Epidermal melanocyte (primary cell): ENCODE data around the gene PDE3B.
"Not testable (repeated sequence)": the region's sequence is repeated elsewhere in the genome, so short reads cannot be mapped to it uniquely, and the experiment has no call there.

Source experiments
- DNase-seq: peaks from one replicate; pipeline ENCODE4 v3.0.0; 2011; ENCODE audit warnings: low spot score; ENCODE audit not compliant: insufficient read length

PDE3B gene

DNA sequence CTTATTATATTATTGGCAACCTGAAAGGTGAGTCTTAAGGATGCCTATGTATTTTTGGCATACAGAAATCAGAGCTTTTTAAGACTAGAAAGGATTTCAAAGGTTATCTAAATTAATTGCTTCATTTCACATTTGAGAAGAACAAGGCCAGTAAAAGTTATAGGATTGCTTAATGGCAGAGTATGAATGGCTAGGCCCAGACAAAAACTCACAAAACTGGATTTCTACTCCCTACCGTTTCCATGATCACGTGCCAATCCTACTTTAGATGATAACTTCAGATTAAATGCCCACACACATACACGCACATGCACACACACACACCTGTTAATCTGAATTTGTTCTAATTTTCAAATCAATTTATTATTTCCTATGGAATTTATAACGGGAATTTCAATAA is 1.8 kb upstream of the PDE3B start:
- DNase-seq: no peak

DNA sequence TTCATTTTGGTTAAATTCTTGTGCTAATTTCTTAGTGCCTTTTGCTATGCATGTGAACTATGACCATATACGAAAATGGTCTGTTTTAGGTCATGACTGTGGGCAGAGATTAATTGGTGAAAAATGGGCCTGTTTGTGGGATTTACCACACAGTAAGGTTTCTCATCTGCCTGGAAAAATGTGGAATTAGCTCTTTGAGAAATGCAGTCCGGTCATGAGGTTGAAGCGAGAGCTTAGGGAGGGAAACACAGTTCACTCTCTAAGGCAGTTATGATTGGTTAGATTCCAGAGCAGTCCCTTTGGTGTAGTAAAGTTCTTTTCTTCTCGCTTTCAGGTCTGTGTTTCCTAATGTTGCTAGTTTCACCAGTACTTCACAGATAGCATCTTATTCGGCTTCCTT is 1.2 kb upstream of the PDE3B start:
- DNase-seq: no peak

DNA sequence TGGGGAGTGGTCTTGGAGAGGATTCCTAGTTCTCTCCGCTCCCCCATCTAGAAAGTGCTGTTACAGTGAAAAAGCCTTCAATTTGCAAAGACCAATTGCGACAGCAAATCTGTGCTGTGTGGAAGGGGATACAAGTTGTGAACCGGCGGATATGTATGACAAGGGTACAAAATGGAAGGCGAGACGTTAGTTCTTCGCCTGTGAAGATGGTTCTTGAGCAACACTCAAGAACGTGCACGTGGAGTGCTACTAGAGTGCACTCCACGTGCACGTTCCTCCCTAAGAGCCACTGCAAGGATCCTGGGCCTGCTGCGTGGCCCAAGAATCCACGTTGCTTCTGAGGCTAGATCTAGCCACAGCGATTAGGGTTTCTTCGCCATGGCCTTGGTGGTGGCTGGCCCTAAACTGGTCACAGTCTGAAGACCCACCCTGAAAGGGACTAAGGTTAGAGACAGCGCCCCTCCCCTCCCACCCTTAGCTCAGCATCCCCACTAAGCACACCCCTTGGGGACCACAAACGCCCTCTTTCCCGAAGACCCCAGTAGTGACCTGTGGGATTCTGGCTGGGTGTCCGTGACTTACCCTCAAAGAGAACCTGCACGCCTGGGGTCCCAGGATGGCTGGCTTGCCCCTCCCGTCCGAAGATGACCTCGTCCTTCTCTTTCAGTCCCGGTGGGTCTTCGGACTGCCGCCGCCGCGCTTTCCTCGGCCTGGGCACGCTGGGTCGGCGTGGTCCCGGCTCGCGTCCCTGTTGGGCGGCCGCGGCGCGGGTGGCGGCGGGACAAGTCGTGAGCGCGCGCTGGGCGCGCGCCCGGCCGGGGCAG is 519 bp upstream of the PDE3B start:
- DNase-seq: no peak

DNA sequence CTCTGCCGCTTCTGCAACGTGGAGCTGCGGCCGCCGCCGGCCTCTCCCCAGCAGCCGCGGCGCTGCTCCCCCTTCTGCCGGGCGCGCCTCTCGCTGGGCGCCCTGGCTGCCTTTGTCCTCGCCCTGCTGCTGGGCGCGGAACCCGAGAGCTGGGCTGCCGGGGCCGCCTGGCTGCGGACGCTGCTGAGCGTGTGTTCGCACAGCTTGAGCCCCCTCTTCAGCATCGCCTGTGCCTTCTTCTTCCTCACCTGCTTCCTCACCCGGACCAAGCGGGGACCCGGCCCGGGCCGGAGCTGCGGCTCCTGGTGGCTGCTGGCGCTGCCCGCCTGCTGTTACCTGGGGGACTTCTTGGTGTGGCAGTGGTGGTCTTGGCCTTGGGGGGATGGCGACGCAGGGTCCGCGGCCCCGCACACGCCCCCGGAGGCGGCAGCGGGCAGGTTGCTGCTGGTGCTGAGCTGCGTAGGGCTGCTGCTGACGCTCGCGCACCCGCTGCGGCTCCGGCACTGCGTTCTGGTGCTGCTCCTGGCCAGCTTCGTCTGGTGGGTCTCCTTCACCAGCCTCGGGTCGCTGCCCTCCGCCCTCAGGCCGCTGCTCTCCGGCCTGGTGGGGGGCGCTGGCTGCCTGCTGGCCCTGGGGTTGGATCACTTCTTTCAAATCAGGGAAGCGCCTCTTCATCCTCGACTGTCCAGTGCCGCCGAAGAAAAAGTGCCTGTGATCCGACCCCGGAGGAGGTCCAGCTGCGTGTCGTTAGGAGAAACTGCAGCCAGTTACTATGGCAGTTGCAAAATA is 816 bp downstream of the PDE3B start:
- DNase-seq: no peak

DNA sequence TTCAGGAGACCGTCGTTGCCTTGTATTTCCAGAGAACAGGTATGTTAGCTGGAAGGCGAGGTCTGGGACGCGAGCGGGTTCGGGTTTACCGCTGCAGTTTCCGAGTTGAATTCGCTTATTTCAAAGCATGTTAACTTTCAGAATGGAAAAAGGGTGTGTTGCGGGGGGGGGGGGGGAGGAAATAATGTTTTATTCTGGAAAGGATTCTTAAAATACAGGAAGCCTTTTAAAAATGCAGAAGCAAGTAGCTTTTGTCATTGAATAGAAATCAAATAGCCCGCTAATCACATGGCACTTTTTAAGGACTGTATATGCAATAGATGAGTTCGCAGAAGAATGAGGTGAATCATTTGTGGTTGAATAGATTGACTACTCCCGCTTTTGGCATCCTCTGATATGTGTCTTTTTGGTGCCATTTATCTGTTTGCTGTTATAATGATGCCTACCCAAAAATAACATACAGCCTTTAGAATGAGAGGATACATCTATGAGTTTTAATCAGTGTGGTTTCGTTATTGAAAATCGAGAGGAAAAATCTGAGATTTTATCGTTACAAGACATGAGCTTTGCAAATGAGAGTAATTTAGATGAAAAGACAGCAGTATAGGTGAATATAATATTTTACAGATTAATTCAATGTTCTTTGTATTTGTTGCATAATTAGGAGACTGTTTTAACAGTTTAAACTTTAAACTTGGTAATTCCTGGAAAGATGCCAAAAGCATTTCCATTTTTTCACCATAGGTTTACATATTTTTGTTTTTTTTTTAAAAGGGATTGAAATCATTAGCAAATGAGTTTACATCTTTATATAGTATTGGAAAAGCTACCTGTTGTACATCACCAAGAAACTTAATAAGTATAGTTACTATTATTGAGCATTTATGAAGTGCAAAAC is 1.7 kb downstream of the PDE3B start:
- DNase-seq: no peak

DNA sequence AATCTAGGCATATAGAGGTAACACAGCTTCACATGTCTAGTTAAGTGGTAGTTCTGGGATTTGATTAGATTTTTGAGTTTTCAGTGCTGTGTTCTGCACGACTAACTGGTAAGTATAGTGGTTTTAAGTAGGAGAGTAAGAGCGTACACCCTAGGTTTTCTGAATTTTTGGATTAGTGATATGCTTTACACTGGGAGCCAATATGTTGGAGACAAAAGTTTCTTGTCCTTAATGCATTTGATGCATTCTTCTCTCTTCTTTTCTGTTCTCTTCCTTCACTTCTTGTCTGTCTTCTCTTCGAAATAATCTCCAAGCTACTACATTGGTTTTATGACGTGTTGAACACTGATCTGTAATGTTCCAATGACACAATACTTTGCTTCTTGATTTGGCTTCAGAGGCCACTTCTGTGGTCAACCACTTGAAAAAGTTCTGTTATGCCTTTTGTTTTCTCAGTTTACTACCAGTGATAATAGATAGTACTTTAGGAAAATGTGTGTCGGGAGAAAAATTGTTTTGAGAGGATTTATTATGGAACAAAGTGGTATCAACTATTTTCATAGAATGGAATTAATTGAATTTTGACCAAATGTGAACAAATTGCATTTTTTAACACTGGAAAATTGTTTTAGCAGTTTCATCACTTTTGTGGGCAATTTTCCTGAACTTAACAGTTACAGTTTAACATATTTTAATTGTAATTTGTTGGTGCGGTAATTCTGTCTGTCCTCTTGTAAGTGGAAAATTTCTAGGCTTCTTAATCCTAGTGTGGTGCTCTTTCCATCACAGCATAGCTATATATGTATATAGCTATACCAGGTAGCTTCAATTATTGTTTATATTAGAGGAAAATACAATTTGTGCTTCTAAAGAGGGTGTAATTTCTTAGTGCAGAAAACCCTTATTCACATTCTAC is 2.6 kb downstream of the PDE3B start:
- no peak for DNase-seq

DNA sequence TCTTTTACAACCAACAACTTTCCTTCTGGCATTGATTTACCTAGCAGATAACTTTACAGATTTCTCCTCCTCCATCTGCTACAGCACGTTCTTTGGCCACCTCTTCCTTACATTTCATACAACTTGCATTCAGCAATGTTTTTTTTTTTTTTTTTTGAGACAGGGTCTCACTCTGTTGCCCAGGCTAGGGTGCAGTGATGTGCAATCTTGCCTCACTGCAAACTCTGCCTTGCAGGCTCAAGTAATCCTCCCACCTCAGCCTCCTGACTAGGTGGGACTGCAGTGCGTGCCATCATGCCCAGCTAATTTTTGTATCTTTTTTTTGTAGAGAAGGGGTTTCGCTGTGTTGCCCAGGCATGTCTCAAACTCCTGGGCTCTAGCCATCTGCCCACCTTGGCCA is 6.5 kb downstream of the PDE3B start:
- no peak for DNase-seq

DNA sequence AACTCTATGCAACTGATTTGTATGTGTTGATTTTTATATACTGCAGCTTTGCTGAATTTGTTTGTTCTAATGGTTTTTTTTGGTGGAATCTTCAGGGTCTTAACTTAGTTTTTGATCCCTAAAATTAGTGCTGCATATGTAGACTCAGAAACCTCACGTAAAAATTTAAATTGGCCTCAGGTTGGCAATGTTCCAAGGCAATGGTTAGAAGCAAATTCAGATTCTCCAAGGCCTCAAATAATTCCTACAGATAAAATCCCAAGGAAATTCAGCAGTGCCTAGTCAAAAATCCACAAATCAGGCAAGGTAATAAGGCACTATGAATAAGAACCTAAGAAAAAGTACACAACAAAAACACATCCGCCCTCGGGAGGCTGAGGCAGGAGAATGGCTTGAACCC is 9.5 kb downstream of the PDE3B start:
- no peak for DNase-seq

DNA sequence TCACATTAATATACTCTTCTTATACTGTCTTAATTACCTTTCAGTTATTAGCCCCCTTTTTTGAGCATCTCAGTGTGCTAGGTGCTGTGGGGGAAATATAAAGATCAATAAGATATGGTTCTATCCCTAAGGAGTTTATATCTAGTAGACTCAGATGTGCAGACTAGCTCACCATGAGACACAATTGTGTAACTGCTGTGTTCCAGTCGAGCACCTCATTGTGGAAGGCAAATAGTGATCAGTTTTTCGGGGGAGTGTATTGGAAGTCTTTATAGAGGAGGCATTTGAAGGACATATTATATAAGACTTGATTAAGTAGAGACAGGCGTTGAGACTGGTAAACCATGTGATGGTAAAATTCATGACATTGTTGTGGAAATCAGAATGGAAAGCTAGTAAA is 11.8 kb downstream of the PDE3B start:
- DNase-seq: no peak

DNA sequence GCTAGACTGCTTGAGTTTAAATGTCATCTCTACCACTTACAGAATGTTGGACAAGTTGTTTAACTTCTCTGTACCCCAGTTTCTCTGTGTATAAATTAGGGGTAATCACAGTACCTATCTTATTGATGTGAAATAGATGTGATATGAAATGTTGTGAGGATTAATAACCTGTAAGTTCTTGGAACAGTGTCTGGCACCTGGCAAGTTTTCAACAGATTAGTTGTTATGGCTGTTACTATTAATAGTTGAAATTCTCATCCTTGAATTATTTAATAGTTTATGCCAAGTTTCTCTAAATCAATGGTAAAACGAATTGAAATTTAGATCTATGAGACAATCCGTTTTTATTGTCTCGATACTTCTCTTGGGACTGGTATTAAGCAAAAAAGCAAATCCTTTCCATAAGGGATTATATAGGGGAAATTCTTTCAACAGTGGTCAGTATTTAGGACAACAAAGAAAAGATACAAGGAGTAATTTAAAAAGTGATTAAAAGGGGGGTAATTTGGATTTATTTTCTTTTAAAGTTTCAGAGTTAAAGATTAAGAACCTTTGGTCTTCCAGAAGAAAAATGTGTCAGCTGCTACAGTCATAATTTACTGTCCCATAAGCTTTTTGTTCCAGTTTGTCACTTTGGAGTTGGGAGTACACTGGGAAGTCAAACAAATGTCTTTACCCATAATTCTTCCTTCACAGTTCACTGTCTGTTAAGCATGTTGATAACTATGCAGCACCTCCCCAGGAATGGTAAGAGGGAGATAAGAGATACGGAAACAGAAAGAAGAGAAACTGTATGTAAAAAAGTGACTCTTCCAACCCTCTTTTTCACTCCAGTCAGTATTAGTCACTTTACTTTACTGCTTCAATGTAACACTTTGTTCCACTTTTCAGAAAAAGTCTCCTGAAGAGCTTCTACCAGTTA is 13.2 kb downstream of the PDE3B start:
- DNase-seq: no peak

DNA sequence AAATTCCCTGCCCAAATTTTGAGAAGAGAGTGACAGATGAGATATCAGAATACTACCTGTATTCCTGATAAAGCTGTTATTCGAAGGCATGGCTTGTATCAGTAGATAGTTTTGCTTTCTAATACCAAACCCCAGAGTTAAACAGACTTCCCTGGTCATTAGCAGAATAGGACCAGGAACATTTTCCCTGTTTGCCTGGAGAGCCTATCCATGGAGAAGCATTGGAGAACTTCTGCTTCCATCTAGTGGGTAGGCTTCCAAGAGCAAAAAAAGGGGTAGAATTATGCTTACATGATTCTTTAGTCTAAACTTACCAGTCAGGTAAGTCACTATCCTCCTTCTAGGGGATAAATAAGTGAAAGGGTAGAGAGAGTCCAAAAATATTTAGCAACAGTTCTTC is 14.2 kb downstream of the PDE3B start:
- DNase-seq: no peak

DNA sequence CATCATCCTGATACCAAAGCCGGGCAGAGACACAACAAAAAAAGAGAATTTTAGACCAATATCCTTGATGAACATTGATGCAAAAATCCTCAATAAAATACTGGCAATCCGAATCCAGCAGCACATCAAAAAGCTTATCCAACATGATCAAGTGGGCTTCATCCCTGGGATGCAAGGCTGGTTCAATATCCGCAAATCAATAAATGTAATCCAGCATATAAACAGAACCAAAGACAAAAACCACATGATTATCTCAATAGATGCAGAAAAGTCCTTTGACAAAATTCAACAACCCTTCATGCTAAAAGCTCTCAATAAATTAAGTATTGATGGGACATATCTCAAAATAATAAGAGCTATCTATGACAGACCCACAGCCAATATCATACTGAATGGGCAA is 21.3 kb downstream of the PDE3B start:
- DNase-seq: not testable (repeated sequence)

DNA sequence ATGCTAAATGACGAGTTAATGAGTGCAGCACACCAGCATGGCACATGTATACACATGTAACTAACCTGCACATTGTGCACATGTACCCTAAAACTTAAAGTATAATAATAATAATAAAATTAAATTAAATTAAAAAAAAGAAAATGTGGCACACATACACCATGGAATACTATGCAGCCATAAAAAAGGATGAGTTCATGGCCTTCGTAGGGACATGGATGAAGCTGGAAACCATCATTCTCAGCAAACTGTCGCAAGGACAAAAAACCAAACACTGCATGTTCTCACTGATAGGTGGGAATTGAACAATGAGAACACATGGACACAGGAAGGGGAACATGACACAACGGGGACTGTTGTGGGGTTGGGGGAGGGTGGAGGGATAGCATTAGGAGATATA is 23.7 kb downstream of the PDE3B start:
- DNase-seq: not testable (repeated sequence)

DNA sequence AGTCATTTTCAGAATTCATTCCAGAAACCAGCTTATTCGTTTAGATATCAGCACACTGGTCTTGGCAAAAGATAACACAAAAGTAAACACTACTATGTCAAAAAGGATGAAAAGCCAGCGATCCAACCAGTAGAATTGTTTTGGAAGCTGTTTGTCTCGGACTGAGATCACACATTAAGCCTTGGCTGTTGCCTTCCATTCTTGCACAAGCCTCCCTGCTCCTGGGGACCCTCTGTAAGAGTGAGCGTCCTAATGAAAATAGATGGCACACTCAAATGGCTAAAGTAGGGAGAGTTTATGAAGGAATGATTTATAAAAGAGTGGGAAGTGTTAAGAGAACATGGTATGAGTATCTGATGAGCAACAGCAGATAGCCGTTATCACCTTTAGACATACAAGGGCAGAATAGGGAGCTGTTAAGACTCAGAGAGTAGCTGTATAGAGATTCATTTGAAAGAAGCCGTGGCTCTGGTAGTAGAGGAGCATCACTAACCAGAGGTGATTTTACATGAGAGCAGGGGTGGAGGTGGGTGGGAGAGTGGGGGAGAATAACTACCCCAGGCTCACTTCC is 25.2 kb downstream of the PDE3B start:
- DNase-seq: no peak

DNA sequence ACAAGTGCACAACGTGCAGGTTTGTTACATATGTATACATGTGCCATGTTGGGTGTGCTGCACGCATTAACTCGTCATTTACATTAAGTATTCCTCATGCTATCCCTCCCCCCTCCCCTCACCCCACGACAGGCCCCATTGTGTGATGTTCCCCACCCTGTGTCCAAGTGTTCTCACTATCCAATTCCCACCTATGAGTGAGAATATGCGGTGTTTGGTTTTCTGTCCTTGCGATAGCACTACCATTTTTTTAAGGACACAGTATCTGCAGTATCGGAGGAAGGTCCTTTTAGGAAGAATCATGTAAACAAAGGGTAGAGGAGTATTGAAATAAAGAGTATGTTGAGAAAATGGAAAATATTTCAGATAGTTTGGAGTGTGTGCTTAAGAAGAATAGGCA is 25.9 kb downstream of the PDE3B start:
- no peak for DNase-seq

DNA sequence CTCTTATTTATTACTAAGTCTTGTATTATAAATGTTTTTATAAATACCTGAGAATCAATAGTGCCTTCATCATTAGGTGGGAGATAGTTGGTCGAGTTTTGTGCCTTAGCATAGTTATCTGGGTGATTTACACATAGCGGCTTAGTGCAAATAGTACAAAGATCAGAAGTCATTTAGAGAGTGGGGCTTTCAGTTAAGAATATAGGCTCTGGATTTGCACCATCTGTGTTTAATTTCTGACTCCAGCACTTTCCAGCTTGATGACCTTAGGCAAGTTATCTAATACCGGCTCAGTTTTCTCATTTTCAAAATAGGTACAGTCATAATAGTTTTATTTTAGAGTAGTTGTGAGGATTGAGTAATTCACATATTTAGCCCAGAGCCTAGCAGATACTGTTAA is 26.4 kb downstream of the PDE3B start:
- DNase-seq: no peak

DNA sequence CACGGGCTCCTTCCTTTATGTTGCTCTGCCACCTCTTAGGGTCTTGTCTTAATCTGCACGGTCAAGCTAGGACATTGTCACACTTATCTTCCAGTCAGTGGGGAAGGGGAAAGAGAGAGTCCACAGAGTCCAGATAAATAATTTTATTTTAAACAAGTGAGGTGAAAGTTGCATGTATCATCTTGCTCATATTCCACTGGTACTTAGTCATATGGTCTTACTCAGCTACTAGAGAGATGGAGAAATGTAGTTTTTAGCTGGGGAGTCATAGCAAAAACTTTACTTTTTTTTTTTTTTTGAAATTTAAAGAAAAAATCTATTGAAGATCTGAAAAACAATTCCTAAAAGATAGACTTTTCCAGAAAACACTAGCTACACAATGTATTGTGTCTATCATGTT is 29.0 kb downstream of the PDE3B start:
- DNase-seq: no peak

DNA sequence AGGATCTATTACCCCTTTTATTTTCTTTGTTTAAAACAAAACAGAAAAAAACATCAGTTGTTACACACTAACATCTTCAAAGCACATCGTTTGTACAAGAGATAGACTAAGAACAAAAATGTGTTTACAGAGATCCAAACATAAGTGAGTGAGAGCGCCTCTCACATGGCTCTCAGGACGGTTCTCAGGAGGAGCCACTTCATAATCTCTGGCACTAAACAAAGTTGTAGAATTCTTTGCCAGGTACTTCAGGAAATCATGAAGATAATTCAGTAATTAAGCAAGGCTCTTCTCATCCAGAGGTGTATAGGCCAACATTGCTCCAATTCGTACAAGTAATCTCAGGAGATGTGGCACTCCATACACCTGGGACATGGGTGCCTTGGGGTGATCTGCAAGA is 29.8 kb downstream of the PDE3B start:
- DNase-seq: no peak

DNA sequence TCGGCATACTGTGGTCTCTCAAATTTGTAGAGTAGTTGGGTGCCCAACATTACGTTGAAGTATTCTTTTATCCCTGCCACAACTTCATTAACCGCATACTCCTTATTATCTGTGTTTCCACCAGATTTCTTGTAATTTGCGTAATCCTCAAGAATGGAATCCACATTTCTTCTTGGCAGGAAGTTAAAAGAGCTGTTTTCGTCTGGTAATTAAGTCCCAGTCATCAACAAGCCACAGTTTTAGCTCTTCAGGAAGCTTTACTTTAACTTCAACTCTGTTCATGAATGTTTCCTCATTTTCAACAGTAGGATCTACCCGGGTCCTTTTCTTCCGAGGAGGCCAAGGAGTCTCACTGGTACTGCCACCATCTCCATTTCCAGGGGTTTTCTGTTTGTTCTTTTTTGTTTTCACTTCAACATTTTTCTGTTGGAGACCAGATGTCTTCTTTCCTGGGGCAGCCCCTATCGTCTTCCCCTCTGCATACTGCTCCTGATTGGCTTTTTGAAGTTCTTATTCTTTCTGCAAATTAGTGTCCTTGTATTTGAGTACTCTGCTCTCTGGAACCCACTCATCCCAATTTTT is 30.3 kb downstream of the PDE3B start:
- DNase-seq: no peak
